K562 (cell line): Measurements from ENCODE around the gene MIDN. TPM values are rescaled to one million over a fixed set of nuclear protein-coding genes. Genes with fewer than 3 reads are reported as not detected.

Experiments used
- BCL6 ChIP-seq: fragments of 250-450 bp; sonication (Bioruptor Pico); IDR thresholded peaks from 2 replicates; pipeline ENCODE4 v1.4.0; 2020
- CBX8 ChIP-seq: fragments of 200-600 bp; sonication (generic); IDR thresholded peaks from 2 replicates; pipeline ENCODE4 v1.6.1; 2012; ENCODE audit warnings: borderline replicate concordance, mixed run types, low read depth, mild to moderate bottlenecking, moderate library complexity, mixed read lengths, low read length, control low read depth, inconsistent platforms; ENCODE audit not compliant: poor library complexity, severe bottlenecking; ENCODE audit errors: extremely low read depth
- CEBPB ChIP-seq: fragments of 450-650 bp; IDR thresholded peaks from 2 replicates; pipeline ENCODE4 v1.6.1; 2016; ENCODE audit warnings: missing genetic modification characterization, missing compliant biosample characterization
- E2F6 ChIP-seq, 2 experiments: IDR thresholded peaks; 2 replicates each; pipeline ENCODE4 v1.6.1; 2011; ENCODE audit warnings: borderline replicate concordance in 1 of 2, control low read depth in 1 of 2, low read depth in 1 of 2, low read length in 1 of 2, mild to moderate bottlenecking in 1 of 2, mixed read lengths in 1 of 2, moderate library complexity in 1 of 2; ENCODE audit not compliant: insufficient read depth in 1 of 2, insufficient read length in 1 of 2, poor library complexity in 1 of 2, severe bottlenecking in 1 of 2; ENCODE audit errors: extremely low read depth in 1 of 2
- GATAD2B ChIP-seq: fragments of 450-650 bp; IDR thresholded peaks from 2 replicates; pipeline ENCODE4 v1.6.1; 2017; ENCODE audit warnings: mild to moderate bottlenecking, borderline replicate concordance
- HDAC2 ChIP-seq: fragments of 450-650 bp; IDR thresholded peaks from 2 replicates; pipeline ENCODE4 v1.6.1; 2016; ENCODE audit warnings: mild to moderate bottlenecking
- KDM4B ChIP-seq, 2 experiments: fragments of 450-650 bp in 1 of 2; sonication (generic) in 1 of 2; IDR thresholded peaks; 2 replicates each; pipeline ENCODE4 v1.6.1; 2016 to 2017; ENCODE audit warnings: borderline replicate concordance in 2 of 2, antibody characterized with exemption in 1 of 2, low read depth in 1 of 2, mild to moderate bottlenecking in 1 of 2
- MXD1 ChIP-seq: fragments of 250-450 bp; sonication (Bioruptor Pico); IDR thresholded peaks from 2 replicates; pipeline ENCODE4 v1.8.0; 2021; ENCODE audit warnings: borderline replicate concordance, mild to moderate bottlenecking, moderate library complexity; ENCODE audit not compliant: poor library complexity, severe bottlenecking
- PHB ChIP-seq: fragments of 250-450 bp; sonication (Bioruptor Pico); IDR thresholded peaks from 2 replicates; pipeline ENCODE4 v1.5.0; 2021
- POLR2A ChIP-seq: fragments of 450-650 bp; conservative IDR thresholded peaks from 2 replicates; pipeline ENCODE4 v1.6.1; 2016
- POLR2B ChIP-seq: fragments of 450-650 bp; IDR thresholded peaks from 2 replicates; pipeline ENCODE4 v1.6.1; 2018; ENCODE audit warnings: low read depth; ENCODE audit not compliant: partially characterized antibody
- SRSF9 ChIP-seq: fragments of 200-400 bp; formaldehyde crosslinking; IDR thresholded peaks from 2 replicates; pipeline ENCODE4 v1.6.1; 2017; ENCODE audit warnings: low read depth, low read length, borderline replicate concordance
- ZBTB1 ChIP-seq: sonication (generic); formaldehyde crosslinking; IDR thresholded peaks from 2 replicates; pipeline ENCODE4 v1.8.1; 2023; ENCODE audit warnings: missing genetic modification reagents, low read depth, mild to moderate bottlenecking, borderline replicate concordance
- ZKSCAN1 ChIP-seq: fragments of 150-350 bp; IDR thresholded peaks from 2 replicates; pipeline ENCODE4 v1.6.1; 2016; ENCODE audit warnings: low read depth, low read length
- ZNF318 ChIP-seq, 2 experiments: fragments of 450-650 bp; IDR thresholded peaks; 2 replicates each; pipeline ENCODE4 v1.6.1; 2016; ENCODE audit warnings: mild to moderate bottlenecking in 2 of 2, borderline replicate concordance in 1 of 2, low read depth in 1 of 2, moderate library complexity in 1 of 2
- polyA plus RNA-seq, 8 experiments: library from polyadenylated mRNA; depleted of rRNA in 4 of 8; stranded (reverse) in 5 of 8; unstranded in 3 of 8; fragments of >200 nt; fragmentation: Nextera tagmentation in 2 of 8; fragmentation: Illumina TruSeq in 1 of 8; extraction: Ambion mirVana in 2 of 8; extraction: Trizol in 1 of 8; gene quantifications; 2 replicates each; pipeline versions ENCODE4 v1.2.1 to v1.2.3, GENCODE V29; 2011 to 2014; ENCODE audit warnings: inconsistent platforms in 1 of 8, missing spikeins in 1 of 8
- total RNA-seq, 7 experiments: library from RNA; depleted of rRNA in 6 of 7; stranded (reverse); fragments of >200 nt in 6 of 7; fragmentation: Illumina TruSeq in 2 of 7; extraction: Trizol in 2 of 7; gene quantifications; 2 replicates each; pipeline versions ENCODE4 v1.2.1 to v1.2.3, GENCODE V29; 2011 to 2021; ENCODE audit warnings: low replicate concordance in 1 of 7
- TF ChIP-seq, protein P1 (sequence below): fragments of 450-650 bp; IDR thresholded peaks from 2 replicates; pipeline ENCODE4 v1.6.1; 2016; ENCODE audit warnings: missing biosample characterization, missing genetic modification characterization

Gene MIDN
- total and polyA plus RNA-seq, 9 of the 15 experiments (the other 6 are each of a cell fraction or from before 2014, with no cell fraction given), result 0.17 to 120 (median 10.1) TPM

- TF ChIP-seq E2F6 (IDR thresholded peaks at IDR 0.05; ENCODE audit: borderline replicate concordance in 1 of 2, extremely low read depth in 1 of 2, insufficient read depth in 1 of 2, insufficient read length in 1 of 2, low read depth in 1 of 2, low read length in 1 of 2, poor library complexity in 1 of 2, severe bottlenecking in 1 of 2) (peak in 1 of 2 experiments; percentile 13), CEBPB (tag) (no peak), CBX8 (no peak), BCL6 (CRISPR knock-in tag) (no peak), SRSF9 (no peak), ZKSCAN1 (no peak), KDM4B (IDR thresholded peaks at IDR 0.05; ENCODE audit: borderline replicate concordance in 2 of 2, low read depth in 1 of 2) (no peak), ZNF318 (IDR thresholded peaks at IDR 0.05; ENCODE audit: borderline replicate concordance in 1 of 2, low read depth in 1 of 2) (no peak), GATAD2B (0 out of 2 replicates have a peak, but pooled peaks have one; percentile 40), HDAC2 (no peak), MXD1 (CRISPR knock-in tag) (no peak), POLR2B (no peak), POLR2A (no peak), ZBTB1 (CRISPR knock-in tag) (no peak), PHB (CRISPR knock-in tag) (no peak)
- TF ChIP-seq, protein P1, sequence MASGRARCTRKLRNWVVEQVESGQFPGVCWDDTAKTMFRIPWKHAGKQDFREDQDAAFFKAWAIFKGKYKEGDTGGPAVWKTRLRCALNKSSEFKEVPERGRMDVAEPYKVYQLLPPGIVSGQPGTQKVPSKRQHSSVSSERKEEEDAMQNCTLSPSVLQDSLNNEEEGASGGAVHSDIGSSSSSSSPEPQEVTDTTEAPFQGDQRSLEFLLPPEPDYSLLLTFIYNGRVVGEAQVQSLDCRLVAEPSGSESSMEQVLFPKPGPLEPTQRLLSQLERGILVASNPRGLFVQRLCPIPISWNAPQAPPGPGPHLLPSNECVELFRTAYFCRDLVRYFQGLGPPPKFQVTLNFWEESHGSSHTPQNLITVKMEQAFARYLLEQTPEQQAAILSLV (tag), result no peak
- TF ChIP-seq, all 486 proteins: peak for 14
Observed at GRCh38 chr19:1265615-1266128, 17.3 kb downstream of the MIDN start (continued).
